GM23248 (cell line): ENCODE measurements around the gene FBXW8. TPM values are rescaled to one million over a fixed set of nuclear protein-coding genes. Genes with fewer than 3 reads are reported as not detected.

ENCODE experiments used
- DNase-seq: peaks from one replicate; pipeline ENCODE4 v3.0.0-alpha.2; 2015
- H2AFZ ChIP-seq: fragments of 200-600 bp; sonication (generic); 2 replicates; pipeline ENCODE4 v1.6.1; 2016; ENCODE audit warnings: antibody characterized with exemption
- H3F3A ChIP-seq: fragments of 200-600 bp; sonication (generic); 2 replicates; pipeline ENCODE4 v1.6.1; 2016; ENCODE audit warnings: mild to moderate bottlenecking, antibody characterized with exemption, mixed run types; ENCODE audit not compliant: insufficient read depth
- H3K27ac ChIP-seq: fragments of 200-600 bp; sonication (generic); 2 replicates; pipeline ENCODE4 v1.5.1; 2016; ENCODE audit warnings: mild to moderate bottlenecking
- H3K27me3 ChIP-seq: fragments of 200-600 bp; sonication (generic); replicated peaks from 2 replicates; pipeline ENCODE4 v1.6.1; 2016; ENCODE audit warnings: mild to moderate bottlenecking; ENCODE audit not compliant: insufficient read depth
- H3K36me3 ChIP-seq: fragments of 200-600 bp; sonication (generic); 2 replicates; pipeline ENCODE4 v1.6.1; 2016; ENCODE audit warnings: low read depth, mild to moderate bottlenecking
- H3K4me1 ChIP-seq: fragments of 200-600 bp; sonication (generic); 2 replicates; pipeline ENCODE4 v1.6.1; 2016; ENCODE audit warnings: mild to moderate bottlenecking; ENCODE audit not compliant: insufficient read depth
- H3K4me2 ChIP-seq: fragments of 200-600 bp; sonication (generic); one replicate; pipeline ENCODE4 v1.6.1; 2016; ENCODE audit warnings: mild to moderate bottlenecking; ENCODE audit not compliant: unreplicated experiment
- H3K4me3 ChIP-seq: fragments of 200-600 bp; sonication (generic); 2 replicates; pipeline ENCODE4 v1.5.1; 2016; ENCODE audit warnings: mild to moderate bottlenecking
- H3K79me2 ChIP-seq: fragments of 200-600 bp; sonication (generic); 2 replicates; pipeline ENCODE4 v1.6.1; 2016; ENCODE audit warnings: mild to moderate bottlenecking; ENCODE audit not compliant: insufficient read depth
- H3K9ac ChIP-seq: fragments of 200-600 bp; sonication (generic); 2 replicates; pipeline ENCODE4 v1.6.1; 2016; ENCODE audit warnings: mild to moderate bottlenecking
- H3K9me2 ChIP-seq: fragments of 200-600 bp; sonication (generic); 2 replicates; pipeline ENCODE4 v1.6.1; 2016; ENCODE audit warnings: mixed run types, mild to moderate bottlenecking, moderate library complexity; ENCODE audit not compliant: insufficient read depth
- H3K9me3 ChIP-seq: fragments of 200-600 bp; sonication (generic); one replicate; pipeline ENCODE4 v1.6.1; 2017; ENCODE audit warnings: low read depth
- H4K20me1 ChIP-seq: fragments of 200-600 bp; sonication (generic); 2 replicates; pipeline ENCODE4 v1.6.0; 2016; ENCODE audit not compliant: insufficient read depth
- EZH2 ChIP-seq: fragments of 200-600 bp; sonication (generic); IDR thresholded peaks from 2 replicates; pipeline ENCODE4 v1.6.1; 2018; ENCODE audit warnings: antibody characterized with exemption, mild to moderate bottlenecking; ENCODE audit not compliant: insufficient read depth, poor library complexity, severe bottlenecking
- EZH2phosphoT487 ChIP-seq: fragments of 200-600 bp; sonication (generic); IDR thresholded peaks from 2 replicates; pipeline ENCODE4 v1.6.1; 2018; ENCODE audit warnings: antibody characterized with exemption, moderate library complexity, mild to moderate bottlenecking, low read depth; ENCODE audit not compliant: insufficient read depth
- WGBS, 2 experiments: methylation state at CpG; one replicate each; pipeline ENCODE4 v1.1.6; 2015 to 2017; ENCODE audit warnings: low lambda C conversion rate in 2 of 2, low coverage in 1 of 2; ENCODE audit errors: missing lambda C conversion rate in 2 of 2; 5-methylcytosine and 5-hydroxymethylcytosine counted together
- in situ Hi-C: fragments of 300-500 bp; cut with MboI; formaldehyde crosslinking; loops from 2 replicates; pipeline ENCODE4 v1.15.0; 2020
- polyA plus RNA-seq: library from polyadenylated mRNA; unstranded; fragments of >200 nt; fragmentation: Nextera tagmentation; extraction: Ambion mirVana; gene quantifications from 2 replicates; pipeline ENCODE4 v1.2.1, GENCODE V29; 2016
- total RNA-seq: library from RNA; depleted of rRNA; stranded (reverse); fragments of >200 nt; shearing (Covaris generic); gene quantifications from 2 replicates; pipeline ENCODE4 v1.2.3, GENCODE V29; 2014

FBXW8 gene
- total and polyA plus RNA-seq, 2 experiments from 2014 or later, result 12.7 to 23.1 TPM

GRCh38 chr12:117046011-117046369 lies 135.2 kb downstream of the FBXW8 start:
- Histone ChIP-seq H3K9me2 (no peaks in the 10 kb centered on the region), H3K4me3 (no peak overlapping the region), H2AFZ (no peak overlapping the region), H3F3A (no peaks in the 10 kb centered on the region), H3K27ac (no peak overlapping the region), H3K79me2 (no peaks in the 10 kb centered on the region), H3K27me3 (peaks cover 2% of the 10 kb centered on the region; the same call in 1 of the 2 replicates), H3K9ac (no peak overlapping the region), H3K4me2 (no peak overlapping the region), H3K9me3 (no peaks in the 10 kb centered on the region), H3K4me1 (no peaks in the 10 kb centered on the region), H3K36me3 (no peaks in the 10 kb centered on the region), H4K20me1 (no peaks in the 10 kb centered on the region)
- TF ChIP-seq EZH2, result no peak
- TF ChIP-seq EZH2phosphoT487, result no peak
- no peak for DNase-seq
- WGBS, 2 experiments, result 39 to 41% methylated on average over 6 of the region's 6 CpGs
- in situ Hi-C loops, result no loop called here

- Histone ChIP-seq H3K36me3 (no peaks in the 10 kb centered on the region), H3K9me3 (no peaks in the 10 kb centered on the region), H3K4me3 (no peak overlapping the region), H3K4me2 (no peak overlapping the region), H3K27ac (no peak overlapping the region), H3K9me2 (no peaks in the 10 kb centered on the region), H2AFZ (no peak overlapping the region), H3K9ac (no peak overlapping the region), H3K79me2 (no peaks in the 10 kb centered on the region), H4K20me1 (no peaks in the 10 kb centered on the region), H3K4me1 (no peaks in the 10 kb centered on the region), H3K27me3 (peaks cover 7% of the 10 kb centered on the region; the same call in 1 of the 2 replicates), H3F3A (no peaks in the 10 kb centered on the region)
- in situ Hi-C loops, result no loop called here
- WGBS, 2 experiments, result 80 to 89% methylated on average over 25 to 26 of the region's 27 CpGs
- DNase-seq, result no peak
- no peak for TF ChIP-seq EZH2phosphoT487
- no peak for TF ChIP-seq EZH2
Observed at GRCh38 chr12:117046425-117046824, 135.7 kb downstream of the FBXW8 start.

DNA sequence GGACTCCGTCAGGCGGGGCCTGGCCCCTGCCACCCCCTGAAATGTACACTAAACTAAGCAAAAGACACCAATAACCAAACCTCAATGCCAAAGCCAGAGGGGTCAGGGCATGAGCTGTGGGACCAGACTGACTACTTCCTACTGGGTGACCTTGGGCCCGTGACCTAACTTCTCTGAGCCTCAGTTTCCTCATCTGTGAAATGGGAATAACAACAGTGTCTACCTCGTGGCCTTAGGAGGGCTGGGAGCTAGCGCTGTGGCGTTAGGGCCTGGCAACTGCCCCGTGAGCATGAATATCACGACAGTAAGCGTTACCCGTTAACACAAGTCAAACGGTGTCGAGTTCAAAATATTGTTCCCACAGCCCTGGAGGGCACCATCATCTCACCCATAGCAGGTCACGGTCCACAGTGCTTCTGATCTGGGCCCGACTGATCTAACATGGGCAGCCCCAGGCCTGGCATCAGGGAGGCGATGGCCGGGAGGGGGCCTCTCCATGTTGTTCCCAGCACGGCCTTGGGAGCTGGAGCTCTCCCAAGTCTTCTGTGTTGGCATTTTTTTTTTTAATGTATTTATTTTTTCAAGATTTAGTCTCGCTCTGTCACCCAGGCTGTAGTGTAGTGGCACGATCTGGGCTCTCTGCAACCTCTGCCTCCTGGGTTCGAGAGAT lies 136.2 kb downstream of the FBXW8 start:
- Histone ChIP-seq H3K27ac (no peak overlapping the region), H3F3A (no peaks in the 10 kb centered on the region), H4K20me1 (no peaks in the 10 kb centered on the region), H3K27me3 (peaks cover 8% of the 10 kb centered on the region; the same call in 1 of the 2 replicates), H3K9me2 (no peaks in the 10 kb centered on the region), H3K4me3 (no peak overlapping the region), H3K9me3 (no peaks in the 10 kb centered on the region), H3K9ac (no peak overlapping the region), H3K4me1 (no peaks in the 10 kb centered on the region), H3K79me2 (no peaks in the 10 kb centered on the region), H3K4me2 (no peak overlapping the region), H2AFZ (no peak overlapping the region), H3K36me3 (no peaks in the 10 kb centered on the region)
- in situ Hi-C loops, result no loop called here
- no peak for DNase-seq
- TF ChIP-seq EZH2phosphoT487, result no peak
- no peak for TF ChIP-seq EZH2
- 76 to 79% methylated on average over 19 to 20 of the region's 20 CpGs for WGBS, 2 experiments

- peaks cover 10% of the 10 kb centered on the region; the same call in 1 of the 2 replicates for H3K27me3 ChIP-seq
- no peak for TF ChIP-seq EZH2phosphoT487
- TF ChIP-seq EZH2, result no peak
- no peak for DNase-seq
Observed at GRCh38 chr12:117047810-117048584, 137.2 kb downstream of the FBXW8 start.

More at GRCh38 chr12:117047810-117048584, 137.2 kb downstream of the FBXW8 start:
- H3K36me3 ChIP-seq, result no peaks in the 10 kb centered on the region
- no peaks in the 10 kb centered on the region for H3F3A ChIP-seq
- H4K20me1 ChIP-seq, result no peaks in the 10 kb centered on the region
- in situ Hi-C loops, result no loop called here
- H3K4me2 ChIP-seq, result no peak overlapping the region
- no peak overlapping the region for H3K9ac ChIP-seq
- no peaks in the 10 kb centered on the region for H3K4me1 ChIP-seq
- no peaks in the 10 kb centered on the region for H3K79me2 ChIP-seq
- 48 to 49% methylated on average over 18 of the region's 18 CpGs for WGBS, 2 experiments
- no peaks in the 10 kb centered on the region for H3K9me2 ChIP-seq
- H3K4me3 ChIP-seq, result no peak overlapping the region
- H3K27ac ChIP-seq, result no peak overlapping the region
- no peak overlapping the region for H2AFZ ChIP-seq
- H3K9me3 ChIP-seq, result no peaks in the 10 kb centered on the region
